Measurements from ENCODE around the gene P2RY13. TPM values are rescaled to one million over a fixed set of nuclear protein-coding genes. Genes with fewer than 3 reads are reported as not detected.

The P2RY13 gene
- total and polyA plus RNA-seq, 2 donors (not counting 1 experiment from before 2014, with no cell fraction given): 0.92 to 1.0 TPM

GRCh38 chr3:151307583-151308488 lies 21.5 kb downstream of the P2RY13 start:
- Histone ChIP-seq H3K27ac (ENCODE audit: low read length in 2 of 2) (no peak overlapping the region), H4K20me1 (ENCODE audit: control insufficient read depth, insufficient read depth, low read length, poor library complexity, severe bottlenecking) (no peaks in the 10 kb centered on the region), H3K4me2 (replicated peaks; ENCODE audit: low read depth, low read length, poor library complexity, severe bottlenecking) (no peak overlapping the region), H3K4me1 (ENCODE audit: control insufficient read depth in 2 of 2, insufficient read depth in 2 of 2, low read length in 2 of 2) (no peaks in the 10 kb centered on the region), H3K36me3 (replicated peaks in 1 of 2; ENCODE audit: control extremely low read depth in 1 of 2, control insufficient read depth in 1 of 2, extremely low read depth in 1 of 2, insufficient read depth in 2 of 2, low read length in 1 of 2) (no peaks in the 10 kb centered on the region), H3K27me3 (replicated peaks in 1 of 4; ENCODE audit: control extremely low read depth in 1 of 4, control insufficient read depth in 3 of 4, insufficient read depth in 4 of 4, low read length in 3 of 4) (no peaks in the 10 kb centered on the region), H3K9ac (ENCODE audit: low read length) (no peak overlapping the region), H3K9me3 (ENCODE audit: control extremely low read depth in 1 of 3, control insufficient read depth in 2 of 3, insufficient read depth in 1 of 3, low read length in 2 of 3) (no peaks in the 10 kb centered on the region), H2AFZ (ENCODE audit: insufficient read depth, low read depth, low read length, poor library complexity, severe bottlenecking) (no peak overlapping the region), H3K79me2 (ENCODE audit: control insufficient read depth, insufficient read depth, low read length) (no peaks in the 10 kb centered on the region), H3K4me3 (ENCODE audit: control extremely low read depth in 1 of 5, extremely low read depth in 1 of 5, insufficient read depth in 1 of 5, low read depth in 2 of 5, low read length in 4 of 5) (no peak overlapping the region)
- POLR2A ChIA-PET: no interaction called here
- no peaks in the 10 kb centered on the region for H3K4me1 Mint-ChIP-seq
- CTCF ChIA-PET: no interaction called here
- H3K4me3 Mint-ChIP-seq: no peak overlapping the region
- TF ChIP-seq EZH2 (IDR thresholded peaks at IDR 0.05; ENCODE audit: borderline replicate concordance, insufficient read depth, low read depth, low read length, poor library complexity, severe bottlenecking): no peak
- TF ChIP-seq CTCF (IDR thresholded peaks at IDR 0.05): no peak
- no peak overlapping the region for H3K27ac Mint-ChIP-seq
- intact Hi-C loops (cut with micrococcal nuclease): no loop called here
- no peaks in the 10 kb centered on the region for H3K9me3 Mint-ChIP-seq (ENCODE audit: insufficient read depth)
- ATAC-seq (ENCODE audit: low read depth): no peak
- DNase-seq: no peak
- WGBS (ENCODE audit: insufficient coverage): no CpG with 5 or more reads among the region's 1 CpG
- H3K27me3 Mint-ChIP-seq: no peaks in the 10 kb centered on the region

- Histone ChIP-seq H3K4me2 (replicated peaks; ENCODE audit: low read depth, low read length, poor library complexity, severe bottlenecking) (no peak overlapping the region), H4K20me1 (ENCODE audit: control insufficient read depth, insufficient read depth, low read length, poor library complexity, severe bottlenecking) (no peaks in the 10 kb centered on the region), H3K36me3 (replicated peaks in 1 of 2; ENCODE audit: control extremely low read depth in 1 of 2, control insufficient read depth in 1 of 2, extremely low read depth in 1 of 2, insufficient read depth in 2 of 2, low read length in 1 of 2) (no peaks in the 10 kb centered on the region), H2AFZ (ENCODE audit: insufficient read depth, low read depth, low read length, poor library complexity, severe bottlenecking) (no peak overlapping the region), H3K27ac (ENCODE audit: low read length in 2 of 2) (no peak overlapping the region), H3K9ac (ENCODE audit: low read length) (no peak overlapping the region), H3K27me3 (replicated peaks in 1 of 4; ENCODE audit: control extremely low read depth in 1 of 4, control insufficient read depth in 3 of 4, insufficient read depth in 4 of 4, low read length in 3 of 4) (no peaks in the 10 kb centered on the region), H3K79me2 (ENCODE audit: control insufficient read depth, insufficient read depth, low read length) (no peaks in the 10 kb centered on the region), H3K4me3 (ENCODE audit: control extremely low read depth in 1 of 5, extremely low read depth in 1 of 5, insufficient read depth in 1 of 5, low read depth in 2 of 5, low read length in 4 of 5) (no peak overlapping the region), H3K4me1 (ENCODE audit: control insufficient read depth in 2 of 2, insufficient read depth in 2 of 2, low read length in 2 of 2) (no peaks in the 10 kb centered on the region), H3K9me3 (ENCODE audit: control extremely low read depth in 1 of 3, control insufficient read depth in 2 of 3, insufficient read depth in 1 of 3, low read length in 2 of 3) (no peaks in the 10 kb centered on the region)
- Mint-ChIP-seq H3K27ac (no peak overlapping the region), H3K4me1 (no peaks in the 10 kb centered on the region), H3K9me3 (ENCODE audit: insufficient read depth) (no peaks in the 10 kb centered on the region), H3K27me3 (no peaks in the 10 kb centered on the region), H3K4me3 (no peak overlapping the region)
- CTCF ChIA-PET: interaction anchor here (1.2 to 1.3 kb wide), 2 partner anchors 23 to 144 kb away, joined by 3 read pairs; no protein-coding TSS in a partner anchor
- ATAC-seq (ENCODE audit: low read depth) (no peak), DNase-seq (no peak)
- intact Hi-C loops (cut with micrococcal nuclease): no loop called here
- TF ChIP-seq EZH2 (IDR thresholded peaks at IDR 0.05; ENCODE audit: borderline replicate concordance, insufficient read depth, low read depth, low read length, poor library complexity, severe bottlenecking) (no peak), CTCF (IDR thresholded peaks at IDR 0.05) (no peak)
- POLR2A ChIA-PET: no interaction called here
Observed at GRCh38 chr3:151307131-151307530, 22.2 kb downstream of the P2RY13 start.

Data from B cell (primary cell).